Astrocyte (in vitro differentiated cells and primary cell): ENCODE measurements around the gene DCLRE1A. TPM values are rescaled to one million over a fixed set of nuclear protein-coding genes. Genes with fewer than 3 reads are reported as not detected.

Experiments
- DNase-seq: peaks from one replicate; pipeline ENCODE4 v3.0.0-alpha.2; 2010; ENCODE audit warnings: low read depth
- FAIRE-seq: peaks from 2 replicates; lab custom pipeline; 2011; peaks lifted over from hg19 to GRCh38; lab: Jason Lieb, UNC
- H2AFZ ChIP-seq: 2 replicates; pipeline ENCODE4 v1.6.0; 2012; ENCODE audit warnings: low read depth, low read length, inconsistent platforms
- H3K27ac ChIP-seq: 2 replicates; pipeline ENCODE4 v1.5.1; 2011; ENCODE audit warnings: low read depth, low read length, inconsistent platforms
- H3K27me3 ChIP-seq: 2 replicates; pipeline ENCODE4 v1.6.0; 2011; ENCODE audit warnings: low read length, inconsistent platforms; ENCODE audit not compliant: insufficient read depth
- H3K36me3 ChIP-seq: 2 replicates; pipeline ENCODE4 v1.5.1; 2011; ENCODE audit warnings: low read length, inconsistent platforms; ENCODE audit not compliant: insufficient read depth
- H3K4me1 ChIP-seq: 2 replicates; pipeline ENCODE4 v1.5.1; 2011; ENCODE audit warnings: low read length, inconsistent platforms; ENCODE audit not compliant: insufficient read depth
- H3K4me2 ChIP-seq: 2 replicates; pipeline ENCODE4 v1.6.0; 2012; ENCODE audit warnings: low read length, inconsistent platforms
- H3K4me3 ChIP-seq: 2 replicates; pipeline ENCODE4 v1.5.1; 2011; ENCODE audit warnings: low read depth, mild to moderate bottlenecking, low read length, inconsistent platforms; ENCODE audit not compliant: insufficient read depth
- H3K79me2 ChIP-seq: 2 replicates; pipeline ENCODE4 v1.6.0; 2012; ENCODE audit warnings: mild to moderate bottlenecking, low read length, inconsistent platforms; ENCODE audit not compliant: insufficient read depth
- H3K9ac ChIP-seq: 2 replicates; pipeline ENCODE4 v1.6.0; 2012; ENCODE audit warnings: mild to moderate bottlenecking, low read length, inconsistent platforms
- H3K9me3 ChIP-seq: 2 replicates; pipeline ENCODE4 v1.5.1; 2012; ENCODE audit warnings: low read depth, mild to moderate bottlenecking, low read length, inconsistent platforms; ENCODE audit not compliant: insufficient read depth
- H4K20me1 ChIP-seq: 2 replicates; pipeline ENCODE4 v1.6.0; 2012; ENCODE audit warnings: low read length, inconsistent platforms; ENCODE audit not compliant: insufficient read depth
- H3K27ac Mint-ChIP-seq: one replicate; pipeline ENCODE4 v1.8.0; 2021; ENCODE audit warnings: mild to moderate bottlenecking, mixed read lengths; ENCODE audit not compliant: unreplicated experiment
- H3K27me3 Mint-ChIP-seq: one replicate; pipeline ENCODE4 v1.8.0; 2021; ENCODE audit warnings: low read depth, mixed read lengths; ENCODE audit not compliant: unreplicated experiment
- H3K36me3 Mint-ChIP-seq: one replicate; pipeline ENCODE4 v1.8.0; 2021; ENCODE audit warnings: low read depth, mixed read lengths; ENCODE audit not compliant: unreplicated experiment
- H3K4me1 Mint-ChIP-seq: one replicate; pipeline ENCODE4 v1.8.0; 2021; ENCODE audit warnings: low read depth, mixed read lengths; ENCODE audit not compliant: unreplicated experiment
- H3K4me3 Mint-ChIP-seq: one replicate; pipeline ENCODE4 v1.8.0; 2021; ENCODE audit warnings: mild to moderate bottlenecking, moderate library complexity, mixed read lengths; ENCODE audit not compliant: unreplicated experiment
- H3K9me3 Mint-ChIP-seq: one replicate; pipeline ENCODE4 v1.8.0; 2021; ENCODE audit warnings: mild to moderate bottlenecking, mixed read lengths; ENCODE audit not compliant: unreplicated experiment
- EZH2 ChIP-seq: IDR thresholded peaks from 2 replicates; pipeline ENCODE4 v1.6.1; 2012; ENCODE audit warnings: mild to moderate bottlenecking, low read length, inconsistent platforms; ENCODE audit not compliant: insufficient read depth
- total RNA-seq: library from RNA; stranded (reverse); gene quantifications from 2 replicates; pipeline ENCODE4 v1.2.1, GENCODE V29; 2021
- TF ChIP-seq, protein P1 (sequence below): IDR thresholded peaks from 2 replicates; pipeline ENCODE4 v1.5.1; 2011; ENCODE audit warnings: low read depth, mild to moderate bottlenecking, inconsistent platforms, low read length, moderate library complexity; ENCODE audit not compliant: insufficient read depth

Gene DCLRE1A
- total RNA-seq, 1 donor from 2014 or later: 3.8 TPM

DNA sequence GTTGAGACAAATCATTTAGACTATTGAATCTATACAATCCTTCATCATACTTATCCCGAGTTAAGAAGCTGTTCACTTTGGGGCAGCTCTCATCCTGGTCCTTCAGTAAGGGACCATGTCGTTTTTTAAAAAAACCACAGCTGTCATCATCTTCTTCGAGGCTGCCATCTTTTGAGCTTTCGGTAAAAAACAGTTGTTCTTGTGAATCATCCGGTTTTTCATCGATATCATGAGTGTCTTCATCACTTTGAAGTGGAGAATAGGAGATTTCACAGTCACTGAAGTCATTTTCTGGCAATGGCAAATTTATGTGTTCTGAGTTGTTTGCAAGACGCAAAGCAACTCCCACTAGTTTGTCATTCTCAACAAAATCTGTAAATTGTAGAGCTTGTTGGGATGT, 3.9 kb downstream of the DCLRE1A start:
- Mint-ChIP-seq H3K36me3 (no peaks in the 10 kb centered on the region), H3K4me1 (no peaks in the 10 kb centered on the region), H3K4me3 (no peak overlapping the region), H3K27ac (no peak overlapping the region), H3K9me3 (no peaks in the 10 kb centered on the region), H3K27me3 (no peaks in the 10 kb centered on the region)
- Histone ChIP-seq H4K20me1 (no peaks in the 10 kb centered on the region), H3K4me3 (no peak overlapping the region), H3K27me3 (no peaks in the 10 kb centered on the region), H3K79me2 (peaks cover 3% of the 10 kb centered on the region), H2AFZ (no peak overlapping the region), H3K27ac (no peak overlapping the region), H3K4me1 (peaks cover 4% of the 10 kb centered on the region), H3K4me2 (no peak overlapping the region), H3K9ac (no peak overlapping the region), H3K9me3 (no peaks in the 10 kb centered on the region), H3K36me3 (no peaks in the 10 kb centered on the region)
- no peak for FAIRE-seq
- no peak for DNase-seq
- TF ChIP-seq, protein P1, sequence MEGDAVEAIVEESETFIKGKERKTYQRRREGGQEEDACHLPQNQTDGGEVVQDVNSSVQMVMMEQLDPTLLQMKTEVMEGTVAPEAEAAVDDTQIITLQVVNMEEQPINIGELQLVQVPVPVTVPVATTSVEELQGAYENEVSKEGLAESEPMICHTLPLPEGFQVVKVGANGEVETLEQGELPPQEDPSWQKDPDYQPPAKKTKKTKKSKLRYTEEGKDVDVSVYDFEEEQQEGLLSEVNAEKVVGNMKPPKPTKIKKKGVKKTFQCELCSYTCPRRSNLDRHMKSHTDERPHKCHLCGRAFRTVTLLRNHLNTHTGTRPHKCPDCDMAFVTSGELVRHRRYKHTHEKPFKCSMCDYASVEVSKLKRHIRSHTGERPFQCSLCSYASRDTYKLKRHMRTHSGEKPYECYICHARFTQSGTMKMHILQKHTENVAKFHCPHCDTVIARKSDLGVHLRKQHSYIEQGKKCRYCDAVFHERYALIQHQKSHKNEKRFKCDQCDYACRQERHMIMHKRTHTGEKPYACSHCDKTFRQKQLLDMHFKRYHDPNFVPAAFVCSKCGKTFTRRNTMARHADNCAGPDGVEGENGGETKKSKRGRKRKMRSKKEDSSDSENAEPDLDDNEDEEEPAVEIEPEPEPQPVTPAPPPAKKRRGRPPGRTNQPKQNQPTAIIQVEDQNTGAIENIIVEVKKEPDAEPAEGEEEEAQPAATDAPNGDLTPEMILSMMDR: no peak
- no peak for TF ChIP-seq EZH2

DNA sequence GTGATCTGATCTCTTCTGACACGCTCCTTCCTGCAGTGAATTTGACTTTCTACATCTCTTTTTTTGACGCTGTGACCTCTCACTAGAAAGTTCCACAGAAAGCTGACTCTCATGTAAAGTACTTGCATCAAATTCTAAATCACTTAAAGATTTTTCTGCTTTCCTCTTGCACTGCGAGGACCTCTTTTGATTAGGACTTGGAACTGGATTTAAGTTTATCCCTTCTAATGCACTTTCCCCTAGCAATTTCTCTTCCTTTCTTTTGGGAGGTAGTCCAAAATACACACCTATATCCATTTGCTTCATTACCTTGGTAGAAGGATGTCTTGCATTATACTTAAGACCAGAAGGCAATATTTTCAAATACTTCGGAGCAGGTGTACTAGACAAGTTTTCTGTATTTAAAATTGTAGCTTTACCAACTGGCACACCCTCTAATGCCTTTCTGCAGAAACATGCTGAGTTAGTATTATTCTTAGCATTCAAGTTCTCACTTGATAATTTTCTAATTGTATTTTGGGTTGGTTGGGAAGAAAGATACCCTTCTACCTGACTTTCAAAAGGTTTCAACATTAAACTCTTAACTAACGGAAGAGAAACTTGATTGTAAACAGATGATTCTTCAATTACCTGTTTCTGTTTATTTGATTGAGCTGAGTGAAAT, 4.6 kb downstream of the DCLRE1A start:
- H3K36me3 ChIP-seq: no peaks in the 10 kb centered on the region
- TF ChIP-seq EZH2: no peak
- TF ChIP-seq, protein P1: no peak
- Mint-ChIP-seq H3K9me3 (no peaks in the 10 kb centered on the region), H3K4me3 (no peak overlapping the region), H3K36me3 (no peaks in the 10 kb centered on the region), H3K4me1 (no peaks in the 10 kb centered on the region), H3K27me3 (no peaks in the 10 kb centered on the region), H3K27ac (no peak overlapping the region)
- no peak for DNase-seq
- no peak overlapping the region for H3K9ac ChIP-seq
- H3K27ac ChIP-seq: no peak overlapping the region
- no peaks in the 10 kb centered on the region for H3K27me3 ChIP-seq
- no peaks in the 10 kb centered on the region for H4K20me1 ChIP-seq
- H3K4me1 ChIP-seq: peaks cover 4% of the 10 kb centered on the region
- no peak overlapping the region for H3K4me2 ChIP-seq
- H2AFZ ChIP-seq: no peak overlapping the region
- H3K4me3 ChIP-seq: no peak overlapping the region
- no peaks in the 10 kb centered on the region for H3K79me2 ChIP-seq
- no peak for FAIRE-seq
- H3K9me3 ChIP-seq: no peaks in the 10 kb centered on the region

DNA sequence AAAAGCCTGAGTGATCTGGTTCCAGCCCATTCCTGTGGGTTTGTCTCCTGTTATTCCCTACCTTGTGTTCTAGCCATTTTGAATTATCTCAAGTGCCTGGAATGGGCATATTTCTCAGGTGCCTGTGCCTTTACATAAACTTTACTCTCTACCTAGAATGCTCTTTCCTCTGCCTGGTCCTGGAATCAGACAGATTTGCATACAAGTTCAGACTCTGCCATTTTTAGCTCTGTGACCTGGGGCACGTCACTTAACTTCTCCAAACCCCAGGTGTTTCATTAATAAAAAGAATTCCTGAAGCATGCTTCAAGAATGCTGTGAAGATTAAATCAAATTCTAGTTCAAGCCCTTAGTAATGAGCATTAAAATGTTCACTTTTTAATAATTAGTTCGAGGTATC, 7.8 kb downstream of the DCLRE1A start:
- H4K20me1 ChIP-seq: no peaks in the 10 kb centered on the region
- Mint-ChIP-seq H3K4me3 (no peak overlapping the region), H3K4me1 (no peaks in the 10 kb centered on the region), H3K27ac (no peak overlapping the region), H3K27me3 (no peaks in the 10 kb centered on the region), H3K36me3 (no peaks in the 10 kb centered on the region), H3K9me3 (no peaks in the 10 kb centered on the region)
- no peak overlapping the region for H3K4me2 ChIP-seq
- H3K27me3 ChIP-seq: no peaks in the 10 kb centered on the region
- H3K9me3 ChIP-seq: no peaks in the 10 kb centered on the region
- H3K36me3 ChIP-seq: peaks cover 4% of the 10 kb centered on the region
- H3K4me3 ChIP-seq: no peak overlapping the region
- H2AFZ ChIP-seq: no peak overlapping the region
- no peak overlapping the region for H3K27ac ChIP-seq
- FAIRE-seq: no peak
- no peaks in the 10 kb centered on the region for H3K79me2 ChIP-seq
- no peak for TF ChIP-seq EZH2
- TF ChIP-seq, protein P1: no peak
- no peak for DNase-seq
- H3K9ac ChIP-seq: no peak overlapping the region
- H3K4me1 ChIP-seq: no peaks in the 10 kb centered on the region
